ENCODE results near the gene OR13D1.

- TF ChIP-seq POLR2AphosphoS5 (IDR thresholded peaks at IDR 0.05; ENCODE audit: low read depth, low read length) (no peak), CTCF (IDR thresholded peaks at IDR 0.05) (no peak), NFIC (IDR thresholded peaks at IDR 0.05; ENCODE audit: borderline replicate concordance) (no peak), RAD21 (IDR thresholded peaks at IDR 0.05; ENCODE audit: low read length) (no peak), EP300 (IDR thresholded peaks at IDR 0.05; ENCODE audit: borderline replicate concordance in 1 of 2, low read depth in 1 of 2, low read length in 1 of 2) (no peak), SMC3 (IDR thresholded peaks at IDR 0.05; ENCODE audit: low read depth, low read length) (no peak)
Observed at GRCh38 chr9:104738452-104738851, 44.1 kb downstream of the OR13D1 start.

All from SK-N-SH (cell line).